GM12873 (cell line): ENCODE data around the gene NIBAN1.

Source experiments
- TF ChIP-seq, protein P1 (sequence below): IDR thresholded peaks from 2 replicates; pipeline ENCODE4 v1.5.1; 2012; ENCODE audit warnings: low read depth, mild to moderate bottlenecking, moderate library complexity, low read length, control low read depth; ENCODE audit not compliant: insufficient read depth; ENCODE audit errors: missing control alignments

NIBAN1 gene

GRCh38 chr1:184958554-184959353 lies 15.6 kb downstream of the NIBAN1 start:
- TF ChIP-seq, protein P1, sequence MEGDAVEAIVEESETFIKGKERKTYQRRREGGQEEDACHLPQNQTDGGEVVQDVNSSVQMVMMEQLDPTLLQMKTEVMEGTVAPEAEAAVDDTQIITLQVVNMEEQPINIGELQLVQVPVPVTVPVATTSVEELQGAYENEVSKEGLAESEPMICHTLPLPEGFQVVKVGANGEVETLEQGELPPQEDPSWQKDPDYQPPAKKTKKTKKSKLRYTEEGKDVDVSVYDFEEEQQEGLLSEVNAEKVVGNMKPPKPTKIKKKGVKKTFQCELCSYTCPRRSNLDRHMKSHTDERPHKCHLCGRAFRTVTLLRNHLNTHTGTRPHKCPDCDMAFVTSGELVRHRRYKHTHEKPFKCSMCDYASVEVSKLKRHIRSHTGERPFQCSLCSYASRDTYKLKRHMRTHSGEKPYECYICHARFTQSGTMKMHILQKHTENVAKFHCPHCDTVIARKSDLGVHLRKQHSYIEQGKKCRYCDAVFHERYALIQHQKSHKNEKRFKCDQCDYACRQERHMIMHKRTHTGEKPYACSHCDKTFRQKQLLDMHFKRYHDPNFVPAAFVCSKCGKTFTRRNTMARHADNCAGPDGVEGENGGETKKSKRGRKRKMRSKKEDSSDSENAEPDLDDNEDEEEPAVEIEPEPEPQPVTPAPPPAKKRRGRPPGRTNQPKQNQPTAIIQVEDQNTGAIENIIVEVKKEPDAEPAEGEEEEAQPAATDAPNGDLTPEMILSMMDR: no peak

DNA sequence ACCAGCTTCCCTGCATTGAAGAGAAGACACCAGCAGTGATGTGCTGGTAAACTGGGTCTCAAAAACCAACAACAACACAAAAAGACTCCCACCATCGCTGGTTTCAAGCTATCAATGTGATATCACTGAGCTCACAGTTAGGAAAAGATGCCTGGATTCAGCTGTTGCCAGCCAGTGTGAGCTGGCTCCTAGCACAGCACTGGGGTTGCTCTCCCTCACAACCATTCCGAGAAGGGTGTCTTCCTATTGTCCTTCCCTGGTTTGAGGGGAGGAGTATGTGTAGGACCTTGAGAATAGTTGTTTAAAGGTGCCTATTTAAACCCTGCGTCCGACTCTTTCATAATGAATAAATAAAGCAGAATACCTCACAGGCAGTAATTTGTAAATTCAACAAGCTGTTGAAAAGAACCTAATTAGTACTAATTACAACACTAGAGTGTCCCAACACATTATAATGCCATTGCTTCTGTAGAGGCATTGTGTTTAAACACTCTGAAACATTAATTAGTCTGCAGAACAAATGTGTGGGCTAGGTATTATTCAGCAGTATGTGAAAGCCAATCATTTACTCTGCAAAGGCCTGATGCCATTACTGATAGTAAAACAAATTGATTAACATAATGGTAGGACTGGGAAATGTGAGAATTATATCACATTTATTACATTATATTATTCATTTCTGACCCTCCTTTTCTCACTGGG lies 17.2 kb downstream of the NIBAN1 start:
- TF ChIP-seq, protein P1: no peak

- TF ChIP-seq, protein P1: no peak
Observed at GRCh38 chr1:184954232-184954995, 19.9 kb downstream of the NIBAN1 start.

DNA sequence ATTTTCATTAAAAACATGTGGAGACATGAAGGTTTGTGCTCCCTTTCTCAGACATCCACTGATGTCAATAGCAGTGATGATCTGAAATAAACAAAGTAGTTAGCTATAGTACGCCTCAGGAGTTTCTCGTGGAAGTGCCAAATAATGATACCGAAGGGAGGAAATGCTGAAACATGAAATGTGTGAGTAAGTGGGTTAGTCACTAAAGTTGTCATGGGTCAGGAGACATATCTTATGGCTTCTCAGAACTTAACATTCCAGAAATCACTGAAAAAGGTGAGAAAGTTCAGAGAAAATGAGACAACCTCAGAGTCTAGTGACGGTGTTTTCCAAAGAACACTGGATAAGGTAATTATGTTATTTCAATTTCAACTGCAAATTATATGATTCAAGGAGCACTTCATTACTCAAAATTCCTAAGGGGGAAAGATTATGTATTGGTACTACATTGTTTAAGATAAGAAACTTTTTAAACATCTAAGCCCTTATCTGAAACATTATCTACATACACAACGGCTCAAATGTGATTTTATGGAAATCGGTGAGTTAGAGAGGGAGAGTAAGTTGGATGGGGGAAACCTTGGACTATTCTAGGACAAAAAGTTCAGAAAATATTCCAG lies 20.6 kb downstream of the NIBAN1 start:
- TF ChIP-seq, protein P1: no peak

DNA sequence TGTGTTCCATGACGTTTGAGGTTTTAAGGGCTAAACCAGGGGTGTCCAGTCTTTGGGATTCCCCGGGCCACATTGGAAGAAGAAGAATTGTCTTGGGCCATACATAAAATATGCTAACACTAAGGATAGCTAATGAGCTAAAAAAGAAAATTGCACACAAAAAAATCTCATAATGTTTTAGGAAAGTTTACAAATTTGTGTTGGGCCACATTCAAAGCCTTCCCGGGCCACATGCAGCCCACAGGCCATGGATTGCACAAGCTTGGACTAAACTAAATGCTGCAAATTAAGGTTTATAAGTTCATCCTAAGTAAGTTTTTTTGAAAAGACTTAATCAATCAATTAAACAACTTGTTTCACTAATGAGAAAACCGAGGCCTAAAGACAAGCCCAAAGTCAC lies 21.9 kb downstream of the NIBAN1 start:
- TF ChIP-seq, protein P1: no peak

DNA sequence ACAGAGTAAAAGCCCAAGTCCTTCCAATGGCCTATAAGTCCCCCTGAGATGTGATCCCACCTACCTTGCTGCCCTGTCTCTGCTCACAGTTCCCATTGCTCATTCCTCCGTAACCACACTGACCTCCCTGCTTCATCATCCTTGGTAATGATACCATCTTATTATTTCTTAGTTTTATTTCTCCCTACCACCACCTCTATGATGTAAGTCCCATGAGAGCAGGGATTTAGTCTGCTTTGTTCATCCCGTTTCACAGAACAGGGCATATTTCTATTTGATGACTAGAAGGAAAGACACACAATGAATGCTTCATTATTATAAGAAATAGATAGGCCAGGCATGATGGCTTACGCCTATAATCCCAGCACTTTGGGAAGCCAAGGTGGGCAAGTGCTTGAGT lies 22.5 kb downstream of the NIBAN1 start:
- TF ChIP-seq, protein P1: no peak
